ENCODE results near the gene HINT2. TPM values are rescaled to one million over a fixed set of nuclear protein-coding genes. Genes with fewer than 3 reads are reported as not detected.

HINT2 gene
- total and polyA plus RNA-seq, 5 experiments from 2014 or later, result 25.4 to 87.9 (median 73.0) TPM

- Mint-ChIP-seq H3K36me3 (no peaks in the 10 kb centered on the region), H3K27ac (peak overlapping the region in 1 of 10 donors; percentile 30), H3K9me3 (peaks cover 0 to 3% (median 0%) of the 10 kb centered on the region in 9 donors), H3K27me3 (peaks cover 0 to 5% (median 0%) of the 10 kb centered on the region in 5 donors), H3K4me1 (peaks cover 14 to 19% (median 18%) of the 10 kb centered on the region in 4 donors), H3K4me3 (no peak overlapping the region)
- DNase-seq (no peak), ATAC-seq (no peak)
- POLR2A ChIA-PET, result interaction anchor here (0.5 kb wide), 1 partner anchor 173 kb away, joined by 3 read pairs; no protein-coding TSS in a partner anchor
These were observed 3.5 kb upstream of the HINT2 start for GRCh38 chr9:35818341-35818740.

- peaks cover 0 to 5% (median 0%) of the 10 kb centered on the region in 5 donors for H3K27me3 Mint-ChIP-seq
- POLR2A ChIA-PET, result no interaction called here
These were observed 1.9 kb upstream of the HINT2 start for GRCh38 chr9:35816708-35817107.

GRCh38 chr9:35814106-35814840 lies 569 bp downstream of the HINT2 start:
- Mint-ChIP-seq H3K36me3 (no peaks in the 10 kb centered on the region), H3K4me3 (peak overlapping the region; percentile 82 to 99 (median 96)), H3K9me3 (peaks cover 0 to 3% (median 0%) of the 10 kb centered on the region in 9 donors), H3K27ac (peak overlapping the region; percentile 33 to 97 (median 87)), H3K4me1 (peaks cover 31 to 46% (median 42%) of the 10 kb centered on the region in 4 donors), H3K27me3 (peaks cover 0 to 5% (median 0%) of the 10 kb centered on the region in 5 donors)
- peak in 3 of 10 donors; percentile 21 to 28 (median 26) for DNase-seq
- ATAC-seq, result peak in 1 of 2 donors; percentile 3
- POLR2A ChIA-PET, result interaction anchor here (0.7 to 4.4 kb wide), 9 partner anchors 12 to 743 kb away, joined by 3 to 28 read pairs (median 3); partner anchors contain the start of genes CREB3, FAM221B, STOML2 and TLN1

More at GRCh38 chr9:35816708-35817107, 1.9 kb upstream of the HINT2 start:
- peak overlapping the region in 4 of 10 donors; percentile 57 to 99 (median 92) for H3K4me3 Mint-ChIP-seq
- no peaks in the 10 kb centered on the region for H3K36me3 Mint-ChIP-seq
- peak overlapping the region in 1 of 10 donors; percentile 47 for H3K27ac Mint-ChIP-seq
- DNase-seq (no peak), ATAC-seq (no peak)
- peaks cover 0 to 3% (median 0%) of the 10 kb centered on the region in 9 donors for H3K9me3 Mint-ChIP-seq
- peaks cover 27 to 35% (median 31%) of the 10 kb centered on the region in 4 donors for H3K4me1 Mint-ChIP-seq

GRCh38 chr9:35813434-35814105 lies 1.3 kb downstream of the HINT2 start:
- POLR2A ChIA-PET, result interaction anchor here (1.0 to 4.4 kb wide), 5 partner anchors 15 to 710 kb away, joined by 3 to 28 read pairs (median 5); partner anchors contain the start of genes CREB3, FAM221B, STOML2 and TLN1
- peak overlapping the region in 8 of 10 donors; percentile 6 to 98 (median 76) for H3K27ac Mint-ChIP-seq

GRCh38 chr9:35812025-35812602 lies 2.7 kb downstream of the HINT2 start, which contains the start of gene SPAG8:
Gene SPAG8 (minus strand): TSS chr9:35812262. CDS start chr9:35812147, 115 bp downstream.
- Mint-ChIP-seq H3K36me3 (peaks cover 0 to 16% (median 0%) of the 10 kb centered on the region in 3 donors), H3K4me1 (peaks cover 20 to 46% (median 42%) of the 10 kb centered on the region in 4 donors), H3K27ac (peak within 1 kb of the TSS; percentile 92 to 98 (median 96)), H3K9me3 (peaks cover 0 to 3% (median 0%) of the 10 kb centered on the region in 9 donors), H3K4me3 (peak within 1 kb of the TSS; percentile 84 to 99 (median 90)), H3K27me3 (peaks cover 0 to 2% (median 0%) of the 10 kb centered on the region in 5 donors)
- ATAC-seq (peak; percentile 65 to 71), DNase-seq (peak; percentile 87 to 99 (median 96))
- POLR2A ChIA-PET, result interaction anchor here (0.6 to 4.4 kb wide), 13 partner anchors 11 to 954 kb away, joined by 3 to 28 read pairs (median 3); partner anchors contain the start of genes CREB3, FAM221B, GBA2 and RGP1

More at GRCh38 chr9:35813434-35814105, 1.3 kb downstream of the HINT2 start:
- ATAC-seq, result no peak
- Mint-ChIP-seq H3K4me3 (peak overlapping the region; percentile 70 to 99 (median 96)), H3K27me3 (peaks cover 0 to 5% (median 0%) of the 10 kb centered on the region in 5 donors), H3K36me3 (peaks cover 0 to 6% (median 0%) of the 10 kb centered on the region in 3 donors), H3K4me1 (peaks cover 31 to 46% (median 42%) of the 10 kb centered on the region in 4 donors), H3K9me3 (peaks cover 0 to 3% (median 0%) of the 10 kb centered on the region in 9 donors)
- no peak for DNase-seq

GRCh38 chr9:35811381-35812024 lies 3.3 kb downstream of the HINT2 start:
- POLR2A ChIA-PET, result interaction anchor here (0.7 to 4.4 kb wide), 9 partner anchors 10 to 954 kb away, joined by 3 to 28 read pairs (median 3); partner anchors contain the start of genes CREB3, GBA2, RGP1 and TLN1
- ATAC-seq, result no peak
- Mint-ChIP-seq H3K27ac (peak overlapping the region; percentile 92 to 98 (median 96)), H3K27me3 (peaks cover 0 to 2% (median 0%) of the 10 kb centered on the region in 5 donors), H3K36me3 (peaks cover 0 to 21% (median 0%) of the 10 kb centered on the region in 3 donors), H3K9me3 (peaks cover 0 to 3% (median 0%) of the 10 kb centered on the region in 9 donors), H3K4me3 (peak overlapping the region; percentile 84 to 99 (median 90)), H3K4me1 (peaks cover 20 to 46% (median 42%) of the 10 kb centered on the region in 4 donors)
- no peak for DNase-seq

GRCh38 chr9:35810122-35810521 lies 4.7 kb downstream of the HINT2 start:
- ATAC-seq, result no peak
- peak overlapping the region in 9 of 10 donors; percentile 56 to 98 (median 96) for H3K27ac Mint-ChIP-seq

GRCh38 chr9:35808433-35808832 lies 6.4 kb downstream of the HINT2 start:
- POLR2A ChIA-PET, result no interaction called here
- Mint-ChIP-seq H3K27me3 (peaks cover 0 to 2% (median 0%) of the 10 kb centered on the region in 5 donors), H3K4me3 (no peak overlapping the region), H3K36me3 (peaks cover 0 to 40% (median 0%) of the 10 kb centered on the region in 3 donors), H3K27ac (peak overlapping the region in 2 of 10 donors; percentile 53 to 57), H3K4me1 (peaks cover 13 to 31% (median 25%) of the 10 kb centered on the region in 4 donors), H3K9me3 (no peaks in the 10 kb centered on the region)
- DNase-seq, result no peak
- ATAC-seq, result no peak

More at GRCh38 chr9:35810122-35810521, 4.7 kb downstream of the HINT2 start:
- POLR2A ChIA-PET, result no interaction called here
- Mint-ChIP-seq H3K4me1 (peaks cover 17 to 41% (median 35%) of the 10 kb centered on the region in 4 donors), H3K36me3 (peaks cover 0 to 34% (median 0%) of the 10 kb centered on the region in 3 donors), H3K27me3 (peaks cover 0 to 2% (median 0%) of the 10 kb centered on the region in 5 donors), H3K9me3 (no peaks in the 10 kb centered on the region), H3K4me3 (peak overlapping the region in 1 of 10 donors; percentile 24)
- DNase-seq, result no peak

GRCh38 chr9:35806101-35806500 lies 8.7 kb downstream of the HINT2 start:
- Mint-ChIP-seq H3K4me3 (no peak overlapping the region), H3K27ac (peak overlapping the region in 2 of 10 donors; percentile 27 to 60), H3K27me3 (no peaks in the 10 kb centered on the region), H3K9me3 (no peaks in the 10 kb centered on the region), H3K4me1 (peaks cover 2 to 11% (median 7%) of the 10 kb centered on the region in 4 donors), H3K36me3 (peaks cover 0 to 59% (median 4%) of the 10 kb centered on the region in 3 donors)
- POLR2A ChIA-PET, result interaction anchor here (0.6 to 1.2 kb wide), 2 partner anchors 22 to 174 kb away, joined by 3 read pairs; partner anchors contain the start of gene FAM221B
- ATAC-seq, result no peak
- no peak for DNase-seq

GRCh38 chr9:35801328-35802128 lies 13.3 kb downstream of the HINT2 start:
- H3K9me3 Mint-ChIP-seq, result no peaks in the 10 kb centered on the region
- H3K36me3 Mint-ChIP-seq, result peaks cover 0 to 57% (median 4%) of the 10 kb centered on the region in 3 donors
- POLR2A ChIA-PET, result interaction anchor here (1.5 kb wide), 1 partner anchor 10 kb away, joined by 3 read pairs; the partner anchor contains the start of gene SPAG8
- DNase-seq (no peak), ATAC-seq (no peak)
- no peaks in the 10 kb centered on the region for H3K27me3 Mint-ChIP-seq
- no peak overlapping the region for H3K4me3 Mint-ChIP-seq
- peak overlapping the region in 2 of 10 donors; percentile 36 to 73 for H3K27ac Mint-ChIP-seq
- H3K4me1 Mint-ChIP-seq, result peaks cover 0 to 10% (median 2%) of the 10 kb centered on the region in 4 donors

Measured in naive thymus-derived CD8-positive, alpha-beta T cell (primary cell).